Immature natural killer cell (primary cell): ENCODE data around the gene PRRC2B. TPM values are rescaled to one million over a fixed set of nuclear protein-coding genes. Genes with fewer than 3 reads are reported as not detected.
A peak's percentile ranks its signal among the peaks of the same experiment; 100 is the strongest.
"Not testable (repeated sequence)": the region's sequence is repeated elsewhere in the genome, so short reads cannot be mapped to it uniquely, and the experiment has no call there.

Source experiments
- DNase-seq, 3 donors: peaks; one replicate each; pipeline ENCODE4 v3.0.0; 2022; ENCODE audit warnings: mixed read lengths in 1 of 3
- H3K27ac Mint-ChIP-seq, 6 donors: one replicate each; pipeline ENCODE4 v1.8.0; 2020; ENCODE audit warnings: mixed read lengths in 6 of 6, mild to moderate bottlenecking in 5 of 6, inconsistent platforms in 4 of 6, moderate library complexity in 3 of 6
- H3K27me3 Mint-ChIP-seq, 3 donors: one replicate each; pipeline ENCODE4 v1.8.0; 2020 to 2021; ENCODE audit warnings: low read depth in 3 of 3, mild to moderate bottlenecking in 3 of 3, mixed read lengths in 3 of 3, moderate library complexity in 3 of 3, inconsistent platforms in 1 of 3
- H3K36me3 Mint-ChIP-seq, 3 donors: one replicate each; pipeline ENCODE4 v1.8.0; 2020; ENCODE audit warnings: mixed read lengths in 3 of 3, inconsistent platforms in 2 of 3, mild to moderate bottlenecking in 2 of 3
- H3K4me1 Mint-ChIP-seq, 2 donors: one replicate each; pipeline ENCODE4 v1.8.0; 2020; ENCODE audit warnings: inconsistent platforms in 2 of 2, mild to moderate bottlenecking in 2 of 2, mixed read lengths in 2 of 2, moderate library complexity in 1 of 2
- H3K4me3 Mint-ChIP-seq, 5 donors: one replicate each; pipeline ENCODE4 v1.8.0; 2020; ENCODE audit warnings: mild to moderate bottlenecking in 5 of 5, mixed read lengths in 5 of 5, inconsistent platforms in 3 of 5, moderate library complexity in 3 of 5
- H3K9me3 Mint-ChIP-seq, 6 donors: one replicate each; pipeline ENCODE4 v1.8.0; 2020; ENCODE audit warnings: mild to moderate bottlenecking in 6 of 6, mixed read lengths in 6 of 6, inconsistent platforms in 4 of 6, moderate library complexity in 3 of 6
- polyA plus RNA-seq, 3 donors: library from polyadenylated mRNA; unstranded; fragments of 300-500 nt; fragmentation: Illumina TruSeq; gene quantifications; one replicate each; pipeline ENCODE4 v1.2.3, GENCODE V29; 2021

The PRRC2B gene
- polyA plus RNA-seq, 3 donors from 2014 or later, result 2.0 to 48.1 (median 9.6) TPM

DNA sequence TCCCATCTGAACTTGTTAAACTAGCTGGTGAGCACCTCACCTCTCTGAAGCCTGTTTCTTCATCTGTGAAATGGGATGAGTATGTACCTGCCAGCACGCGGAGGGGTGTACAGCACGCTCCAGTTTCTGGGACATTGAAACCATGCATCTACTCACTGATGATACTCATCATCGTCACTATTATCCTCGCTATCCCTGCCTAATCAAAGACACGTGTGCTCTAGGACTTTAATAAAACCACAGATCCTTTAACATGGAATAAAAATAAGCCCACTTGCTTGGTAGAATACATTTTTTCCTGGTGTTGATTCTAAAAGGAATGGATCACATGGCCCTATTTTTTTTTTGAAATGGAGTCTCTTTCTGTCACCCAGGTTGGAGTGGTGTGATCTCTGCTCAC is 71.5 kb downstream of the PRRC2B start:
- no peak for DNase-seq
- Mint-ChIP-seq H3K27me3 (peaks cover 2 to 6% (median 3%) of the 10 kb centered on the region in 3 donors), H3K9me3 (no peaks in the 10 kb centered on the region), H3K4me1 (peaks cover 8 to 17% of the 10 kb centered on the region in 2 donors), H3K36me3 (peaks cover 25 to 52% (median 35%) of the 10 kb centered on the region in 3 donors), H3K4me3 (no peak overlapping the region), H3K27ac (peak overlapping the region in 1 of 6 donors; percentile 9)

GRCh38 chr9:131467214-131467935 is 73.5 kb downstream of the PRRC2B start:
- no peak overlapping the region for H3K4me3 Mint-ChIP-seq
- peak overlapping the region in 3 of 6 donors; percentile 16 to 77 (median 46) for H3K27ac Mint-ChIP-seq
- DNase-seq, result no peak
- H3K27me3 Mint-ChIP-seq, result peaks cover 0 to 4% (median 3%) of the 10 kb centered on the region in 3 donors
- H3K36me3 Mint-ChIP-seq, result peaks cover 22 to 53% (median 26%) of the 10 kb centered on the region in 3 donors
- peaks cover 8 to 16% of the 10 kb centered on the region in 2 donors for H3K4me1 Mint-ChIP-seq
- H3K9me3 Mint-ChIP-seq, result no peaks in the 10 kb centered on the region

- Mint-ChIP-seq H3K36me3 (peaks cover 22 to 57% (median 30%) of the 10 kb centered on the region in 3 donors), H3K27me3 (peaks cover 0 to 4% (median 3%) of the 10 kb centered on the region in 3 donors), H3K4me1 (peaks cover 8 to 17% of the 10 kb centered on the region in 2 donors), H3K27ac (no peak overlapping the region), H3K4me3 (no peak overlapping the region), H3K9me3 (no peaks in the 10 kb centered on the region)
- DNase-seq, result no peak
Measured at GRCh38 chr9:131468031-131468430, 74.1 kb downstream of the PRRC2B start.

GRCh38 chr9:131469356-131469755 is 75.5 kb downstream of the PRRC2B start:
- peaks cover 0 to 4% (median 3%) of the 10 kb centered on the region in 3 donors for H3K27me3 Mint-ChIP-seq
- peaks cover 7 to 16% of the 10 kb centered on the region in 2 donors for H3K4me1 Mint-ChIP-seq
- H3K36me3 Mint-ChIP-seq, result peaks cover 26 to 61% (median 35%) of the 10 kb centered on the region in 3 donors

DNA sequence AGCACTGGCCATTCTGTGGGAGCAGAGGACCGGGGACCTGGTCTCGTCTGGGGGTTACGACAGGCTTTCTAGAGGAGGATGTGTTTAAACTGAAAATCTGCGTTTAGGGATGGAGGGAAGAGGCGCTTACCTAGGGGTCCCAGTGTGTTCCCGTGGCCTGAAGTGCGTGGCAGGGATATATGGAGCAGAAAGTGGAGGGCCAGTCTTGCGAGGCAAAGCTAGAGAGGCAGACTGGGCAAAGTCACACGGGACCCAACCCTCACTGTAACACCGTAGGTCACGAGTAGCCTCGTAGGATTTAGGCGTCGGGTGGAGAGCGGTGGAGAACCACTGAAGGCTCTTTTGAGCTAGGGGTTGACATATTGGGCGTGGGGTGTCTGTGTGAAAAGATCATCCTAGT is 76.1 kb downstream of the PRRC2B start:
- Mint-ChIP-seq H3K27ac (peak overlapping the region in 3 of 6 donors; percentile 30 to 69 (median 68)), H3K9me3 (no peaks in the 10 kb centered on the region), H3K4me3 (peak overlapping the region in 1 of 5 donors; percentile 1), H3K36me3 (peaks cover 29 to 61% (median 35%) of the 10 kb centered on the region in 3 donors), H3K27me3 (peaks cover 0 to 5% (median 1%) of the 10 kb centered on the region in 3 donors), H3K4me1 (peaks cover 7 to 16% of the 10 kb centered on the region in 2 donors)
- no peak for DNase-seq

More at GRCh38 chr9:131469356-131469755, 75.5 kb downstream of the PRRC2B start:
- H3K4me3 Mint-ChIP-seq, result no peak overlapping the region
- peak overlapping the region in 1 of 6 donors; percentile 68 for H3K27ac Mint-ChIP-seq
- H3K9me3 Mint-ChIP-seq, result no peaks in the 10 kb centered on the region
- no peak for DNase-seq

GRCh38 chr9:131470581-131470991 is 76.7 kb downstream of the PRRC2B start:
- peaks cover 24 to 58% (median 28%) of the 10 kb centered on the region in 3 donors for H3K36me3 Mint-ChIP-seq
- no peak for DNase-seq
- peak overlapping the region in 1 of 6 donors; percentile 68 for H3K27ac Mint-ChIP-seq
- H3K4me3 Mint-ChIP-seq, result no peak overlapping the region
- H3K27me3 Mint-ChIP-seq, result peaks cover 2 to 8% (median 4%) of the 10 kb centered on the region in 3 donors
- H3K4me1 Mint-ChIP-seq, result peaks cover 7 to 16% of the 10 kb centered on the region in 2 donors
- no peaks in the 10 kb centered on the region for H3K9me3 Mint-ChIP-seq

- H3K4me3 Mint-ChIP-seq, H3K9me3 Mint-ChIP-seq, H3K27me3 Mint-ChIP-seq, DNase-seq: not testable (repeated sequence)
- Mint-ChIP-seq H3K27ac (peak overlapping the region in 1 of 6 donors; percentile 40), H3K4me1 (peaks cover 7 to 16% of the 10 kb centered on the region in 2 donors), H3K36me3 (peaks cover 19 to 55% (median 23%) of the 10 kb centered on the region in 3 donors)
Measured at GRCh38 chr9:131472085-131472484, 78.2 kb downstream of the PRRC2B start.

GRCh38 chr9:131473198-131473885 is 79.5 kb downstream of the PRRC2B start:
- no peak for DNase-seq
- peak overlapping the region in 1 of 6 donors; percentile 53 for H3K27ac Mint-ChIP-seq
- peaks cover 15 to 49% (median 23%) of the 10 kb centered on the region in 3 donors for H3K36me3 Mint-ChIP-seq
- peaks cover 6 to 9% (median 9%) of the 10 kb centered on the region in 3 donors for H3K27me3 Mint-ChIP-seq
- no peaks in the 10 kb centered on the region for H3K9me3 Mint-ChIP-seq
- peaks cover 7 to 16% of the 10 kb centered on the region in 2 donors for H3K4me1 Mint-ChIP-seq
- no peak overlapping the region for H3K4me3 Mint-ChIP-seq

- H3K4me3 Mint-ChIP-seq, result no peak overlapping the region
- DNase-seq, result no peak
- H3K4me1 Mint-ChIP-seq, result peaks cover 7 to 16% of the 10 kb centered on the region in 2 donors
- no peaks in the 10 kb centered on the region for H3K9me3 Mint-ChIP-seq
- peaks cover 6 to 12% (median 9%) of the 10 kb centered on the region in 3 donors for H3K27me3 Mint-ChIP-seq
- H3K36me3 Mint-ChIP-seq, result peaks cover 16 to 52% (median 23%) of the 10 kb centered on the region in 3 donors
- no peak overlapping the region for H3K27ac Mint-ChIP-seq
Measured at GRCh38 chr9:131473891-131474290, 80.0 kb downstream of the PRRC2B start.

DNA sequence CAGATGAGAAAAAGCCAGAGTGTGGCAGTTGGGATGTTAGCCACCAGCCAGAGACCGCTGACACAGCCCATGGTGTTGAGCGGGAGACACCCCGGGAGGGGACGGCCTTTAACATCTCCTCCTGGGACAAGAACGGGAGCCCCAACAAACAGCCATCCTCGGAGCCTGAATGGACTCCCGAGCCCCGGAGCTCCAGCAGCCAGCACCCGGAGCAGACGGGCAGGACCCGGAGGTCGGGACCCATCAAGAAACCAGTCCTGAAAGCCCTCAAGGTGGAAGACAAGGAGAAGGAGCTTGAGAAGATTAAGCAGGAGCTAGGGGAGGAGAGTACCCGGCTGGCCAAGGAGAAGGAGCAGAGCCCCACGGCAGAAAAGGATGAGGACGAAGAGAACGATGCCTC is 80.8 kb downstream of the PRRC2B start:
- no peak for DNase-seq
- H3K27ac Mint-ChIP-seq, result peak overlapping the region in 2 of 6 donors; percentile 33 to 49
- H3K27me3 Mint-ChIP-seq, result peaks cover 6 to 12% (median 9%) of the 10 kb centered on the region in 3 donors
- no peak overlapping the region for H3K4me3 Mint-ChIP-seq
- no peaks in the 10 kb centered on the region for H3K9me3 Mint-ChIP-seq
- H3K36me3 Mint-ChIP-seq, result peaks cover 15 to 59% (median 23%) of the 10 kb centered on the region in 3 donors
- H3K4me1 Mint-ChIP-seq, result peaks cover 8 to 16% of the 10 kb centered on the region in 2 donors

- H3K4me1 Mint-ChIP-seq, result peaks cover 5 to 11% of the 10 kb centered on the region in 2 donors
- H3K27ac Mint-ChIP-seq, result peak overlapping the region in 2 of 6 donors; percentile 33 to 49
- DNase-seq, result no peak
- H3K4me3 Mint-ChIP-seq, result no peak overlapping the region
- peaks cover 6 to 9% (median 9%) of the 10 kb centered on the region in 3 donors for H3K27me3 Mint-ChIP-seq
- peaks cover 10 to 56% (median 18%) of the 10 kb centered on the region in 3 donors for H3K36me3 Mint-ChIP-seq
- no peaks in the 10 kb centered on the region for H3K9me3 Mint-ChIP-seq
Measured at GRCh38 chr9:131475111-131475955, 81.4 kb downstream of the PRRC2B start.

DNA sequence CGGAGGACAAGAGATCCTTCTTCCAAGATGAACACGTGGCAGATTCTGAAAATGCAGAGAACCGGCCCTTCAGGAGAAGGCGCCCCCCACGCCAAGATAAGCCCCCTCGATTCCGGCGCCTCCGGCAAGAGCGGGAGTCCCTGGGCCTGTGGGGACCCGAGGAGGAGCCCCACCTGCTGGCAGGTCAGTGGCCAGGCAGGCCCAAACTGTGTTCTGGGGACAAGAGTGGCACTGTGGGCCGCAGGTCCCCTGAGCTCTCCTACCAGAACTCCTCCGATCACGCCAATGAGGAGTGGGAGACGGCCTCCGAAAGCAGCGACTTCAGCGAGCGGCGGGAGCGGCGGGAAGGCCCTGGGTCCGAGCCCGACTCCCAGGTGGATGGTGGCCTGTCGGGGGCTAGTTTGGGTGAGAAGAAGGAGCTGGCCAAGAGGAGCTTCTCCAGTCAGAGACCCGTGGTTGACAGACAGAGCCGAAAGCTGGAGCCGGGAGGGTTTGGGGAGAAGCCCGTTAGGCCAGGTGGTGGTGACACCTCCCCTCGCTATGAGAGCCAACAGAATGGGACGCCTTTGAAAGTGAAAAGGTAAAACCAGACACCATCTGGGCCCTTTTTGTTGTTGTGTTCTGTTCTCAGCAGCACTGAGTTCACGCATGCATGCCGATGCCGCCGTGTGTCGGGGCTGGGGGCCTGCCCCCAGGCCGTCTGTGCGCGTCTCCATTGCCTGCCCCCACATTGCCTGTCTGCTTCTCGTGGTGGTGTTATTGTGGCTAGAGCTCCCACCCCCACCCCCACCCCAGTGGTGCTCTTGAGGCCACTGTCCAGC is 82.3 kb downstream of the PRRC2B start:
- Mint-ChIP-seq H3K4me3 (no peak overlapping the region), H3K9me3 (no peaks in the 10 kb centered on the region), H3K27ac (no peak overlapping the region), H3K4me1 (peaks cover 2 to 5% of the 10 kb centered on the region in 2 donors), H3K27me3 (peaks cover 6 to 9% (median 9%) of the 10 kb centered on the region in 3 donors), H3K36me3 (peaks cover 10 to 49% (median 14%) of the 10 kb centered on the region in 3 donors)
- no peak for DNase-seq
